ENCODE measurements around the gene SDR42E1. TPM values are rescaled to one million over a fixed set of nuclear protein-coding genes. Genes with fewer than 3 reads are reported as not detected.

Gene SDR42E1
- total and polyA plus RNA-seq, 4 experiments from 2014 or later: 2.3 to 9.8 (median 6.6) TPM

- intact Hi-C loops (cut with micrococcal nuclease): no loop called here
- Histone ChIP-seq H3K27me3 (ENCODE audit: insufficient read depth, low read length) (no peaks in the 10 kb centered on the region), H3K4me1 (ENCODE audit: insufficient read depth, low read length) (no peaks in the 10 kb centered on the region), H3K4me3 (ENCODE audit: low read length in 2 of 2) (no peak overlapping the region), H3K9me3 (ENCODE audit: control insufficient read depth in 1 of 2, low read length in 2 of 2) (no peaks in the 10 kb centered on the region), H3K27ac (ENCODE audit: low read depth, low read length) (no peak overlapping the region), H3K36me3 (ENCODE audit: insufficient read depth, low read length) (no peaks in the 10 kb centered on the region)
- Mint-ChIP-seq H3K4me3 (no peak overlapping the region), H3K4me1 (no peaks in the 10 kb centered on the region), H3K27me3 (peaks cover 2 to 15% of the 10 kb centered on the region in 2 donors), H3K27ac (no peak overlapping the region), H3K9me3 (no peaks in the 10 kb centered on the region), H3K36me3 (no peaks in the 10 kb centered on the region)
- ChIA-PET POLR2A (ENCODE audit: partially characterized antibody) (no interaction called here), CTCF (ENCODE audit: partially characterized antibody) (interaction anchor here (1.6 kb wide), 1 partner anchor 10 kb away, joined by 6 read pairs; no protein-coding TSS in a partner anchor)
- DNase-seq: no peak
These were observed 39.7 kb upstream of the SDR42E1 start for GRCh38 chr16:82050909-82051357.

- Mint-ChIP-seq H3K27me3 (peaks cover 2 to 13% of the 10 kb centered on the region in 2 donors), H3K4me1 (no peaks in the 10 kb centered on the region), H3K4me3 (no peak overlapping the region), H3K27ac (no peak overlapping the region), H3K9me3 (no peaks in the 10 kb centered on the region), H3K36me3 (no peaks in the 10 kb centered on the region)
- Histone ChIP-seq H3K27ac (ENCODE audit: low read depth, low read length) (no peak overlapping the region), H3K4me1 (ENCODE audit: insufficient read depth, low read length) (no peaks in the 10 kb centered on the region), H3K9me3 (ENCODE audit: control insufficient read depth in 1 of 2, low read length in 2 of 2) (no peaks in the 10 kb centered on the region), H3K27me3 (ENCODE audit: insufficient read depth, low read length) (no peaks in the 10 kb centered on the region), H3K36me3 (ENCODE audit: insufficient read depth, low read length) (no peaks in the 10 kb centered on the region), H3K4me3 (ENCODE audit: low read length in 2 of 2) (no peak overlapping the region)
- intact Hi-C loops (cut with micrococcal nuclease): no loop called here
- no peak for DNase-seq
- ChIA-PET POLR2A (ENCODE audit: partially characterized antibody) (no interaction called here), CTCF (ENCODE audit: partially characterized antibody) (no interaction called here)
These were observed 39.2 kb upstream of the SDR42E1 start for GRCh38 chr16:82050506-82050905.

- no peaks in the 10 kb centered on the region for H3K36me3 Mint-ChIP-seq
- CTCF ChIA-PET (ENCODE audit: partially characterized antibody): no interaction called here
These were observed 38.2 kb upstream of the SDR42E1 start for GRCh38 chr16:82049484-82049883.

DNA sequence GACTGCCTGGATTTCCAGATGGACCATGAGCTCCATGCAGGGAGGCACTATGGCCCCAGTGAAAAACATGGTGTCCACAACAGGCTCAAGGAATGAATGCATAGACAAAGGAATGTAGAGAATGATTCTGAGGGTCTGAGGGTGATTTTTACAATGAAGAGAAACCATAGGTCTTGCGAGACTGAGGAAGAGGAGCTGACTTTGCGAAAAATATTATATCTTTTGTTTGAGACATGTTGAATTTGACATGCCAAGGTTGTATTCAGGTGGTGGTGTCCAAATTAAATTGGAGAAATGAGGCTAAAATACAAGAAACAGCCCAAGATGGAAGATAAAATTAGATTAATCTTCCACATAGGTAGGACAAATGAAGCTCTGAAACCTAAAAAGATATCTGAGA, 36.5 kb upstream of the SDR42E1 start:
- H3K4me3 Mint-ChIP-seq: no peak overlapping the region
- CTCF ChIA-PET (ENCODE audit: partially characterized antibody): no interaction called here
- intact Hi-C loops (cut with micrococcal nuclease): no loop called here
- no peaks in the 10 kb centered on the region for H3K9me3 Mint-ChIP-seq
- peaks cover 6 to 15% of the 10 kb centered on the region in 2 donors for H3K27me3 Mint-ChIP-seq
- Histone ChIP-seq H3K36me3 (ENCODE audit: insufficient read depth, low read length) (no peaks in the 10 kb centered on the region), H3K27ac (ENCODE audit: low read depth, low read length) (no peak overlapping the region), H3K4me1 (ENCODE audit: insufficient read depth, low read length) (no peaks in the 10 kb centered on the region), H3K27me3 (ENCODE audit: insufficient read depth, low read length) (no peaks in the 10 kb centered on the region), H3K9me3 (ENCODE audit: control insufficient read depth in 1 of 2, low read length in 2 of 2) (no peaks in the 10 kb centered on the region), H3K4me3 (ENCODE audit: low read length in 2 of 2) (no peak overlapping the region)
- DNase-seq: no peak
- H3K27ac Mint-ChIP-seq: no peak overlapping the region
- POLR2A ChIA-PET (ENCODE audit: partially characterized antibody): no interaction called here
- H3K36me3 Mint-ChIP-seq: no peaks in the 10 kb centered on the region
- H3K4me1 Mint-ChIP-seq: no peaks in the 10 kb centered on the region

More at GRCh38 chr16:82049484-82049883, 38.2 kb upstream of the SDR42E1 start:
- Mint-ChIP-seq H3K27me3 (peaks cover 3 to 9% of the 10 kb centered on the region in 2 donors), H3K9me3 (no peaks in the 10 kb centered on the region), H3K4me3 (no peak overlapping the region), H3K4me1 (no peaks in the 10 kb centered on the region), H3K27ac (no peak overlapping the region)
- H3K27me3 ChIP-seq (ENCODE audit: insufficient read depth, low read length): no peaks in the 10 kb centered on the region
- no peaks in the 10 kb centered on the region for H3K36me3 ChIP-seq (ENCODE audit: insufficient read depth, low read length)
- no peak for DNase-seq
- intact Hi-C loops (cut with micrococcal nuclease): no loop called here
- H3K4me3 ChIP-seq (ENCODE audit: low read length in 2 of 2): no peak overlapping the region
- H3K4me1 ChIP-seq (ENCODE audit: insufficient read depth, low read length): no peaks in the 10 kb centered on the region
- H3K27ac ChIP-seq (ENCODE audit: low read depth, low read length): no peak overlapping the region
- POLR2A ChIA-PET (ENCODE audit: partially characterized antibody): no interaction called here
- H3K9me3 ChIP-seq (ENCODE audit: control insufficient read depth in 1 of 2, low read length in 2 of 2): no peaks in the 10 kb centered on the region

DNA sequence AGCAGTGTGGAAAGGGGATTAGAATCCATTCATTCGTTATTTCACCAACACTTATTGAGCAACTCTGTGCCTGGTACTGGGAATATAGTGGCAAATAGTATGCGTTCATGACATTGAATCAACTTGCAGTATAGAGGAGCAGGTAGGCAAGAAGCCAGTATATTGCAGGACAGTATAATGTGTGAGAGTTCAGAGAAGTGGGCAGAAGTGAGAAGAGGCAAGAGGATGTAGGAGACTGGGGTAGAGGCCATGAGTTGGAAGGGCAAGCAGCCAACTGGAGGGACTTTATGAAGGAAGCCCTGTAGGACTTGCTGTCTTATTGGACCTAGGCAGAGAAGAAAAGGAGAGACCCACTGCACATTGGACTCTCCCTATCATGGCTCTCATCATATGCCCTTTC, 36.1 kb upstream of the SDR42E1 start:
- ChIA-PET POLR2A (ENCODE audit: partially characterized antibody) (no interaction called here), CTCF (ENCODE audit: partially characterized antibody) (no interaction called here)
- no peaks in the 10 kb centered on the region for H3K9me3 Mint-ChIP-seq
- intact Hi-C loops (cut with micrococcal nuclease): no loop called here
- no peaks in the 10 kb centered on the region for H3K36me3 Mint-ChIP-seq
- H3K27ac Mint-ChIP-seq: no peak overlapping the region
- Histone ChIP-seq H3K4me3 (ENCODE audit: low read length in 2 of 2) (no peak overlapping the region), H3K27ac (ENCODE audit: low read depth, low read length) (no peak overlapping the region), H3K4me1 (ENCODE audit: insufficient read depth, low read length) (no peaks in the 10 kb centered on the region), H3K9me3 (ENCODE audit: control insufficient read depth in 1 of 2, low read length in 2 of 2) (no peaks in the 10 kb centered on the region), H3K36me3 (ENCODE audit: insufficient read depth, low read length) (no peaks in the 10 kb centered on the region), H3K27me3 (ENCODE audit: insufficient read depth, low read length) (no peaks in the 10 kb centered on the region)
- H3K4me1 Mint-ChIP-seq: no peaks in the 10 kb centered on the region
- DNase-seq: no peak
- H3K4me3 Mint-ChIP-seq: no peak overlapping the region
- H3K27me3 Mint-ChIP-seq: peaks cover 6 to 16% of the 10 kb centered on the region in 2 donors

DNA sequence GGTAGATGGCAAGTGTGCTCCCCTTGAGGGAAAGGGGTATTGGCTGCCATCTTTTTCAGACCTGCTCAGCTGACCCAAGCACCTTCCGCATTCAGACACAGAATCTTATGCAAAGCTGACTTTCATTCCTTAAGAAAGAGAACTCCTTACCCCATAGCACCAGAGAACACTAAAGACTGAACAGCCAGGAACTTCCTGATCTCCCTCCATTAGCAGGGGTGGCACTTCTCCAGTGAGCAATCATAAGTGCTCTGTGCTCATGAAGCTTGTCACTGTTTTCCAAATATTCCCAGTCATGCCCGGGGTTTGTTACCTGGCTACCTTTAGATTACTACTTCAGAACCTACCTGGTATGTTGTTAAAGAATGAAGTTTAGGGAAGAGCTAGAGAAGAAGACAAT, 35.7 kb upstream of the SDR42E1 start:
- Histone ChIP-seq H3K27ac (ENCODE audit: low read depth, low read length) (no peak overlapping the region), H3K4me3 (ENCODE audit: low read length in 2 of 2) (no peak overlapping the region), H3K9me3 (ENCODE audit: control insufficient read depth in 1 of 2, low read length in 2 of 2) (no peaks in the 10 kb centered on the region), H3K27me3 (ENCODE audit: insufficient read depth, low read length) (no peaks in the 10 kb centered on the region), H3K4me1 (ENCODE audit: insufficient read depth, low read length) (no peaks in the 10 kb centered on the region), H3K36me3 (ENCODE audit: insufficient read depth, low read length) (no peaks in the 10 kb centered on the region)
- no peak overlapping the region for H3K27ac Mint-ChIP-seq
- ChIA-PET POLR2A (ENCODE audit: partially characterized antibody) (no interaction called here), CTCF (ENCODE audit: partially characterized antibody) (no interaction called here)
- H3K9me3 Mint-ChIP-seq: no peaks in the 10 kb centered on the region
- intact Hi-C loops (cut with micrococcal nuclease): no loop called here
- DNase-seq: no peak
- H3K4me1 Mint-ChIP-seq: no peaks in the 10 kb centered on the region
- no peak overlapping the region for H3K4me3 Mint-ChIP-seq
- peaks cover 6 to 16% of the 10 kb centered on the region in 2 donors for H3K27me3 Mint-ChIP-seq
- no peaks in the 10 kb centered on the region for H3K36me3 Mint-ChIP-seq

DNA sequence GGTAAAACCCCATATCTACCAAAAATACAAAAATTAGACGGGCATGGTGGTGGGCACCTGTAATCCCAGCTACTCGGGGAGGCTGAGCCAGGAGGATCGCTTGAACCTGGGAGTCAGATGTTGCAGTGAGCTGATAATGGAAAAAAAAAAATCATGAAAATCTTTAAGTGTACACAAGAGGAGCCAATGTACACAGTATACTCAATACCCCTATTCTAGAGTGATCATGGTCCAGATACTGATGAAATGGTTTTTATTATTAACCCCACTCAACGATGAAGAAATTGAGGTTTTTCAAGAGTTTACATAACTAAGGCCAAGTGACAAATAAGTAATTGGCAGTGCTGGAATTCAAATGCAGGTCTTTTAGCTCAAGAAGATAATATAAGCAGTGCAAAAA, 35.3 kb upstream of the SDR42E1 start:
- Mint-ChIP-seq H3K36me3 (no peaks in the 10 kb centered on the region), H3K4me1 (no peaks in the 10 kb centered on the region), H3K9me3 (no peaks in the 10 kb centered on the region), H3K27ac (no peak overlapping the region), H3K27me3 (peaks cover 6 to 17% of the 10 kb centered on the region in 2 donors), H3K4me3 (no peak overlapping the region)
- Histone ChIP-seq H3K9me3 (ENCODE audit: control insufficient read depth in 1 of 2, low read length in 2 of 2) (no peaks in the 10 kb centered on the region), H3K4me3 (ENCODE audit: low read length in 2 of 2) (no peak overlapping the region), H3K27ac (ENCODE audit: low read depth, low read length) (no peak overlapping the region), H3K4me1 (ENCODE audit: insufficient read depth, low read length) (no peaks in the 10 kb centered on the region), H3K27me3 (ENCODE audit: insufficient read depth, low read length) (no peaks in the 10 kb centered on the region), H3K36me3 (ENCODE audit: insufficient read depth, low read length) (no peaks in the 10 kb centered on the region)
- ChIA-PET POLR2A (ENCODE audit: partially characterized antibody) (no interaction called here), CTCF (ENCODE audit: partially characterized antibody) (no interaction called here)
- DNase-seq: no peak
- intact Hi-C loops (cut with micrococcal nuclease): no loop called here

- no peaks in the 10 kb centered on the region for H3K9me3 Mint-ChIP-seq
- no peak for DNase-seq
- POLR2A ChIA-PET (ENCODE audit: partially characterized antibody): no interaction called here
These were observed 34.2 kb upstream of the SDR42E1 start for GRCh38 chr16:82045465-82045864.

More at GRCh38 chr16:82045465-82045864, 34.2 kb upstream of the SDR42E1 start:
- Histone ChIP-seq H3K9me3 (ENCODE audit: control insufficient read depth in 1 of 2, low read length in 2 of 2) (no peaks in the 10 kb centered on the region), H3K36me3 (ENCODE audit: insufficient read depth, low read length) (no peaks in the 10 kb centered on the region), H3K4me3 (ENCODE audit: low read length in 2 of 2) (no peak overlapping the region), H3K27ac (ENCODE audit: low read depth, low read length) (no peak overlapping the region), H3K4me1 (ENCODE audit: insufficient read depth, low read length) (no peaks in the 10 kb centered on the region), H3K27me3 (ENCODE audit: insufficient read depth, low read length) (no peaks in the 10 kb centered on the region)
- intact Hi-C loops (cut with micrococcal nuclease): no loop called here
- no peaks in the 10 kb centered on the region for H3K4me1 Mint-ChIP-seq
- H3K4me3 Mint-ChIP-seq: no peak overlapping the region
- CTCF ChIA-PET (ENCODE audit: partially characterized antibody): interaction anchor here (0.7 kb wide), 1 partner anchor 164 kb away, joined by 5 read pairs; no protein-coding TSS in a partner anchor
- H3K36me3 Mint-ChIP-seq: no peaks in the 10 kb centered on the region
- peaks cover 6 to 12% of the 10 kb centered on the region in 2 donors for H3K27me3 Mint-ChIP-seq
- H3K27ac Mint-ChIP-seq: peak overlapping the region in 1 of 7 donors; percentile 31
